ENCODE measurements around the gene NHERF1. TPM values are rescaled to one million over a fixed set of nuclear protein-coding genes. Genes with fewer than 3 reads are reported as not detected.

The NHERF1 gene
- total RNA-seq, 2 experiments from 2014 or later: 73.2 to 116 TPM

DNA sequence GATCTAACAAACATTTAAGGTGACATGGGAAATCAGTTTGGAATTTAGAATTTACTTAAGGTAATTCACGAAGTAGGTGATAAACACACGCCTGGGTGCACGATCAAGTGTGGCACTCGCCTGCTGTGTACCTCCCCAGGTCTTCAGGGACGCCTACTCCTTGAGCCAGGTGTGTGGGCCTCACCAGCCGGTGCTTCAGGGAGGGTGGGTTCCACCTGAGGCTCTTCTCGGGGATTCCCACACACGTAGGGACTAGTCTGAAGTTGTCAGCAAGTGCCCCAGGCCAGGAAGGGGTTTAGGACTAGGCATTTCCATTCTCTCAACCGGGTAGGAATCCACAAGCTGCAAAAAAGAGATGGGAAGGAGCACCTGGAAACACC is 37.5 kb downstream of the NHERF1 start:
- no peak overlapping the region for H3K27ac ChIP-seq (ENCODE audit: low read depth, low read length, poor library complexity, severe bottlenecking)
- CTCF ChIA-PET (ENCODE audit: unreplicated experiment): interaction anchor here (1.0 kb wide), 1 partner anchor 74 kb away, joined by 4 read pairs; the partner anchor contains the start of gene GRIN2C
- DNase-seq (ENCODE audit: low spot score): no peak
- H3K4me3 ChIP-seq (ENCODE audit: low read depth, low read length, poor library complexity, severe bottlenecking): no peak overlapping the region
- BruUV-seq (replicated peaks): no TSS peak
- no peak overlapping the region for H3K4me2 ChIP-seq (ENCODE audit: low read length)
- H3K36me3 ChIP-seq (ENCODE audit: insufficient read depth, low read length): 0 out of 2 replicates have a peak, but pooled peaks cover 5% of the 10 kb centered on the region
- H3K79me2 ChIP-seq (ENCODE audit: insufficient read depth, low read depth, low read length): no peaks in the 10 kb centered on the region
- POLR2A ChIA-PET: no interaction called here
- TF ChIP-seq EZH2phosphoT487 (IDR thresholded peaks at IDR 0.05; ENCODE audit: borderline replicate concordance, low read depth, low read length): no peak
- TF ChIP-seq, protein P1, sequence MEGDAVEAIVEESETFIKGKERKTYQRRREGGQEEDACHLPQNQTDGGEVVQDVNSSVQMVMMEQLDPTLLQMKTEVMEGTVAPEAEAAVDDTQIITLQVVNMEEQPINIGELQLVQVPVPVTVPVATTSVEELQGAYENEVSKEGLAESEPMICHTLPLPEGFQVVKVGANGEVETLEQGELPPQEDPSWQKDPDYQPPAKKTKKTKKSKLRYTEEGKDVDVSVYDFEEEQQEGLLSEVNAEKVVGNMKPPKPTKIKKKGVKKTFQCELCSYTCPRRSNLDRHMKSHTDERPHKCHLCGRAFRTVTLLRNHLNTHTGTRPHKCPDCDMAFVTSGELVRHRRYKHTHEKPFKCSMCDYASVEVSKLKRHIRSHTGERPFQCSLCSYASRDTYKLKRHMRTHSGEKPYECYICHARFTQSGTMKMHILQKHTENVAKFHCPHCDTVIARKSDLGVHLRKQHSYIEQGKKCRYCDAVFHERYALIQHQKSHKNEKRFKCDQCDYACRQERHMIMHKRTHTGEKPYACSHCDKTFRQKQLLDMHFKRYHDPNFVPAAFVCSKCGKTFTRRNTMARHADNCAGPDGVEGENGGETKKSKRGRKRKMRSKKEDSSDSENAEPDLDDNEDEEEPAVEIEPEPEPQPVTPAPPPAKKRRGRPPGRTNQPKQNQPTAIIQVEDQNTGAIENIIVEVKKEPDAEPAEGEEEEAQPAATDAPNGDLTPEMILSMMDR (conservative IDR thresholded peaks at IDR 0.05; ENCODE audit: low read length): no peak
- H4K20me1 ChIP-seq (ENCODE audit: insufficient read depth, low read length): 0 out of 2 replicates have a peak, but pooled peaks cover 8% of the 10 kb centered on the region
- H3K9me3 ChIP-seq (ENCODE audit: low read length): no peaks in the 10 kb centered on the region
- intact Hi-C loops (cut with micrococcal nuclease; ENCODE audit: unreplicated experiment): no loop called here
- peaks cover 34% of the 10 kb centered on the region for H3K4me1 ChIP-seq (ENCODE audit: insufficient read depth, low read length, poor library complexity, severe bottlenecking)
- no peak overlapping the region for H2AFZ ChIP-seq (ENCODE audit: low read length)
- no peaks in the 10 kb centered on the region for H3K9me2 ChIP-seq (ENCODE audit: insufficient read depth, low read length)

DNA sequence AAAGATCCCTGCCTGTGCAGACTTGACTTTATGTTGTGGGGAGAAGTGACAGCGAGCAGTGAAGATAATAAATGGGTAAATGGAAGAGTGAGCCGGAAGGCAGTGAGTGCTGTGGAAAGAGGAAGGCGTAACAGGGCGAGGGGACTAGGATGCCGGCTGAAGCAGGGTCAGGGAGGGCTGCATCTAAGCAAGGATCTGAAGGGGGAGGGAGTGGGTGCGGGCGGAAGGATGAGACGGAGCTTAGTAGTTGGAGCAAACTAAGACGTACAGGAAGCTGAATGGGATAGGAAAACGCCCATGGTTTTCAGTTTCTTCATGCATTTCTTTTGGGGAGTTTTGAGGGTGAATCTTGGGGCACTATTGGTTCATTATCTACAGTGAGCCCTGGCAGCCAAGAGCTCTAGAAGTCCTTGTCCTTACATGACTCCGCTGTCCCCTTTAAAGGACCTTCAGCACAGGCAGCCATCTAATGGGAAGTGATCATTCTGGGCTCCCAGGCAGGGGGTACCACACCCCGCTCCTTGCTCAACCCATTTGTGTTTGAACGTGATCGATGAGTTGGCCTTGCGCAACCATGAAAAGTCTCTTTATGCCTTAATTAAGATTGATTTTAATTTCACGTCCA is 38.1 kb downstream of the NHERF1 start:
- CTCF ChIA-PET (ENCODE audit: unreplicated experiment): no interaction called here
- POLR2A ChIA-PET: no interaction called here
- no peak for TF ChIP-seq EZH2phosphoT487 (IDR thresholded peaks at IDR 0.05; ENCODE audit: borderline replicate concordance, low read depth, low read length)
- TF ChIP-seq, protein P1 (conservative IDR thresholded peaks at IDR 0.05; ENCODE audit: low read length): no peak
- 0 out of 2 replicates have a peak, but pooled peaks cover 5% of the 10 kb centered on the region for H3K36me3 ChIP-seq (ENCODE audit: insufficient read depth, low read length)
- BruUV-seq (replicated peaks): no TSS peak
- intact Hi-C loops (cut with micrococcal nuclease; ENCODE audit: unreplicated experiment): no loop called here
- no peak for DNase-seq (ENCODE audit: low spot score)
- no peaks in the 10 kb centered on the region for H3K79me2 ChIP-seq (ENCODE audit: insufficient read depth, low read depth, low read length)
- H3K4me3 ChIP-seq (ENCODE audit: low read depth, low read length, poor library complexity, severe bottlenecking): no peak overlapping the region
- no peak overlapping the region for H3K4me2 ChIP-seq (ENCODE audit: low read length)
- H3K27ac ChIP-seq (ENCODE audit: low read depth, low read length, poor library complexity, severe bottlenecking): no peak overlapping the region
- H3K9me3 ChIP-seq (ENCODE audit: low read length): no peaks in the 10 kb centered on the region
- no peak overlapping the region for H2AFZ ChIP-seq (ENCODE audit: low read length)
- peaks cover 38% of the 10 kb centered on the region for H3K4me1 ChIP-seq (ENCODE audit: insufficient read depth, low read length, poor library complexity, severe bottlenecking)
- H4K20me1 ChIP-seq (ENCODE audit: insufficient read depth, low read length): 0 out of 2 replicates have a peak, but pooled peaks cover 8% of the 10 kb centered on the region
- no peaks in the 10 kb centered on the region for H3K9me2 ChIP-seq (ENCODE audit: insufficient read depth, low read length)

Data from OCI-LY7 (cell line).